T-helper 9 cell (primary cell): Measurements from ENCODE around the gene MTG2.

Experiments used
- DNase-seq: peaks from one replicate; pipeline ENCODE4 v3.0.0-alpha.2; 2020

Gene MTG2

DNA sequence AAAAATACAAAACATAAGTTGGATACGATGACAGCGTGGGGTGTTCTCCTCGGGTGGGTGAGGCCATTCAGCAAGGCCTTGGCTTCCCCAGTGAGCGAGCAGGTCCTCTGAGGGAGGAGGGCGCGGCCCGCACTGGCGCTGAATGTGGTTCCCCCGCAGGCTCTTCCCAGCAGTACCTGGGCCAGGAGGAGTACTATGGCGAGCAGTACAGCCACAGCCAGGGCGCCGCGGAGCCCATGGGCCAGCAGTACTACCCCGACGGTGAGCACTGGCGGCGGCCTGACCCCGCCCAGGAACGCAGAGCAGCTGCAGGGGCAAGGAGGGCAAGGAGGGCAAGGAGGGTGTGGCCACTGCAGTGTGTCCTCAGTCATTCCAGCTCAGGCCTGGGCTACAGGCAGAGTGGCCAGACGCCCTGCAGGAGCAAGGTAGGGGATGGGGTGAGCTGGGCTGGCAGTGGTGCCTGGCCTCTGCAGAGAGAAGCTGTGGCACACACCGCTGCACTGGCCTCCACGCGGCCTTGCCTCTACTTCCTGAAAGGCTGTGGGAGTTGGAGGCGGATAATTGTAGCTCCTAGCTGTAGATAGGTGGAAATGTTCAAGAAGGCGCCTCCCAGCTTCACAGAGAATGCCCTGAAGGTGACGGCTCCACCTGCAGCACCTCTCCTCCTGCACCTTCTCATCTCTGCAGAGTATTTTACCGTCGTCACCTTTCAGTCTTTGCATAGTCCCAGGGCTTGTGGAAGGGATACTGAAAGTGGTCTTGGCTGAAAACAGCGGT, 18.7 kb upstream of the MTG2 start:
- no peak for DNase-seq

DNA sequence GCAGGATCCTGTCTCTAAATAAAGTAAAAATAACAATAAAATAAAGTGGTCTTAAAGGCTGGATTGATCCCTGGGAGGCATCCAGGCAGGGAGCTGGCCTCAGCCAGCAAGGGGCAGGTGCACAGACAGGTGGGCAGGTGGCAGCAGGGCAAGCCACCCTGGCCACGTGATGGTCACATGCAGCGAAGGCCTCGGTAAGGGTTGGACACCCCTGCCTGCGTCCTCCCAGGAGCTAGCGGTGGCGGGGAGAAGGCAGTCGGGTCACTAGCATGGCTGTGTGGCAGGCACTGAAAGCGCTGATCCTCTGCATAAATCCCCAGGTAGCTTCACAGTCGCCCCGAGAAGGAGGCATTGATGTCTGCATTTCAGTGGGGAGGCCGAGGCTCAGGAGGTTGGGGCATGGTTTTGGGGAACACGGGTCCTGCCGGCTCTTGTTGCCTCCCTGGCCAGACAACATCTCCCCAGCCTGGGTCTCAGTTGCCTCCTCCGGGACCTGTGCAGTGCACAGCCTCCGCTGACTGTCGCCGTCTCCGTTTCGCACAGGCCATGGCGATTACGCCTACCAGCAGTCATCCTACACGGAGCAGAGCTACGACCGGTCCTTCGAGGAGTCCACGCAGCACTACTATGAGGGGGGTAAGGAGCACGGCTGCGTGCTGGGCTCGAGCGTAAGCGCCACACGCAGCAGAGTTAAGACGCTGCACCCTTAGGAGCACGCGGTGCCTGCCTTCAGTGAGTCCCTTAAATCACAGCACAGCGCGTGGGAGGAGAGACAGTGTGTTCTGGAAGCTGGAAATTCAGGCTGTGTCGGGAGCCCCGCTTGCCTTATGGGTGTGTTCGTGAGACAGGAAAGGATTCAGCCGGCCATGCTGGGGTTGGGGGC, 17.7 kb upstream of the MTG2 start:
- DNase-seq = no peak

DNA sequence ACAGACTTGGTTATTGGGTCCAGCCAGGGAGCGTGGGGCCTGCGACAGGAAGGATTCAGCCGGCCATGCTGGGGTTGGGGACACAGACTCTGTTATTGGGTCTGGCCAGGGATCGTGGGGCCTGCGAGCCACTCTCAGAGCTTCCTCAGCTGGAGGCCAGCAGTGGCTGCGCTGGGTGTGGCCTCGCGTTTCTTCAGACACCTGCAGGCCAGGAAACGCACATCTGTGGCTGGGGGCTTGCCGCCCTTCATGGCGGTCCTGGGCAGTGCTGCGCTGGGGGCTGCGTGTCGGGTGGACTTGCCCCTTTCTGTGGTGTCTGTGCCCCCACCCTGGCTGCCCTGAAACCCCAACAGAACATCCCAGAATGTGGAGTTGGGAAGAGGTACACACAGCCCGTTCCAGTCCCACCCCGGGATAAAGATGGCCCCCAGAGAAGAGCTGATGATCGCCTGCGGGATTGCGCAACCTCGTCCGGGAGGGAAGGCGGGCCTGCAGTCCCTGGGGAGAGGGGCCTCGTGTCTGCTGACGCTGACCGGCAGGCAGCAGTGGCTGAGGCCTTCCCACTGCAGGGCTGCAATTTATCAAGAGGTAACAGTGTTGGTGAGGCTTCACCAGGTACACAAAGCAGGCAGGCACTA, 16.9 kb upstream of the MTG2 start:
- DNase-seq = no peak

DNA sequence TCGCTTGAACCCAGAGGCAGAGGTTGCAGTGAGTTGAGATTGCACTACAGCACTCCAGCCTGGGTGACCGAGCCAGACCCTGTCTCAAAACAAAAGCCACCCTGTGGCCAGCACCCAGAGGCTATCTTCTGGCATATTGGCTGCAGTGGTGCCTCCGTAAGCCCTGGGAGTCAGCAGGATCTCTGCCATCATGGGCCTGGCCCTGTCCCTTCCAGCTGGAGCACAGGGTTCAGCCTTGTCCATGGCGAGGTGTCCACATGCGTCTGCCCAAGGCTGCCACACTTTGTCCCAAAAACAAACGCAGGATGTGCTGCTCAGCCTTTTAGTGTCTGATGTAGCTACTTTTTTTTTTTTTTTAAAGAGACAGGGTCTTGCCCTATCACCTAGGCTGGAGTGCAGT, 15.4 kb upstream of the MTG2 start:
- DNase-seq = no peak

DNA sequence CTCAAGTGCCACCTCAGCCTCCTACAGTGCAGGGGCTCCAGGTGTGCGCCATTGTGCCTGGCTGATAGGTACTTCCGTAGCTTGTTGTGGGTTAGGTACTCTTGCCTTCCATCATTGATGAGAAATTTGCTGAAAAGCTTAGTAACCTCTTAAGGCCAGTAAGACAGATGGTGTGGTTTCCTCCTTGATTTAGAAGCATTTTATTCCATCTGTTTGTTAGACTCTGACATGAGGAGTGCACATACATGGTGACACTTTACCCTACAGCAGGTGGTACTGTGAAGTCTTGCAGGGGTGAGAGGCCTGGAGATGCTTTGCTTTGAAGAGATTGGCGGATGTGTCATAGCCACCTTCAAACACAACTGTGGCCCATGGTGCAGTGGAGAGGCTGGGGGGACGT, 14.8 kb upstream of the MTG2 start:
- no peak for DNase-seq

DNA sequence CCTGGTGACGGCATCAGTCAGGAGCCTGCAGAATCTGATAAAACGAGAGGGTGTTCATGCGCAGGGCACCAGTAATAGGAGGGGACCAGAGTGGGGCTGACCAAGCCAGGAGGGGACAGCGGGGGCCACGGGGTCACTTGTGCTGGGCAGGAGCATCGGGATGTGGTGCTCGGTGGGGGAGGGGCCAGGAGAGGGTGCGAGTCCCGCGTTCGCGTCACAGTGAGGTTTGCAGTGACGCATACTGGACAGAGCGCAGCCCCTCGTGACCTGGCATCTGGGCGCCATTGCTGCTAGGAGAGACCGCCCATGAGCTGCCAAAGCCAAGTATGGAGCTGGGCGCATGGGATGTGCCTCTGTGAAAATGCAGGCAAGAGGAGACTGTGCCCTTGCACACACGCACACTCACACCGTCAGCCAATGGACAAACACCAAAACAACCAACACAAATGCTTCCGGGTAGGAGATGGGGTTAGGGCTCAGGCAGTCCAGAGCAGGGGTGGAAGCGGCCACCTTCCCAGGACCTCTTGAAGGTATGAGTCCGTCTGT, 13.9 kb upstream of the MTG2 start:
- DNase-seq = no peak

DNA sequence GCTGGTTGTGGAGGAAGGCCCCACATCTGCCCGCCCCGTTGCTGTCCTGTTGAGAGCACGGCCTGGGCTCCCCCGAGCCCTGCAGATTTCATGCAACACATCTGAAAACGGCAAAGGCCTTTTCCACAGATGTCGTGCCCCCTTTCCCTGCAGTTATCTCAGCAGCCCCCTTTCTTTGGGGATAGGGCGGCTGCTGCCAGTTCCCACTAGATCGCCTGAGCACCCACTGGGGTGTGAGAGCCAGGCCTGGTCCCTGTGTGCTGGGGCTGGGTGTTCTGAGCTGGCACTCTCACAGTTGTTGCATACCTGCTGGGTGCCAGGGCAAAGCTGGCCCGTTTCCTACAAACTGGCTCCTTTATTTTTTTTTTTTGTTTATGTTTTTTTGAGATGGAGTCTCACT, 12.3 kb upstream of the MTG2 start:
- no peak for DNase-seq

DNA sequence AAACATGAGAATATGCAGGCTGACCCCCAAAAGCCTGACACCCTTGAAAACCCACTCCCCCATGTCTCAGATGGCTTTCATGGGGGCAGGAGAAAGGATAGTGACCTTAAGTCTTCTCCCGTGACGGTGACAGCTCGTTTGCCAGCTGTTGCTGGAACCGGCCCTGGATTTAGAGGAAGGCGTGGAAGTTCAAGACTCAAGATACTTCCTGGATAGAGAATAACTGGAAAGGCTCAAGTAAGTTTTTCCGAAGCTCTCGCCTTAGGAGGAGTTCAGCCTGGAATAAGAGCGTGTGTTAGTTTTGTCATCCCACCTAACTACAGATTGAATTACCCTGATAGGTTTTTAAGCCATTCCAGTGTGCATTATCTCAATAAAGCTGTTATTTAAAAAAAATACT, 11.6 kb upstream of the MTG2 start:
- DNase-seq = no peak

DNA sequence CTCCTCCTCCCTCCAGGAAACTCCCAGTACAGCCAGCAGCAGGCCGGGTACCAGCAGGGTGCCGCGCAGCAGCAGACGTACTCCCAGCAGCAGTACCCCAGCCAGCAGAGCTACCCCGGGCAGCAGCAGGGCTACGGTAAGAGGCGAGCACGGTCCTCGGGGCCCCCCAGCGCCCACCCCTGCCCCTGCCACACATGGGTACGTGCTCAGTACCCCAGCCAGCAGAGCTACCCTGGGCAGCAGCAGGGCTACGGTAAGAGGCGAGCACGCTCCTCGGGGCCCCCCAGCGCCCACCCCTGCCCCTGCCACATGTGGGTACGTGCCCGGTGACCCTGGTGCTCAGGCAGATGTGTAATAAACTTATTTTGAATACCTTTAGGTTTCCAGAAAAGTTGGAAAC, 10.2 kb upstream of the MTG2 start:
- DNase-seq = no peak

DNA sequence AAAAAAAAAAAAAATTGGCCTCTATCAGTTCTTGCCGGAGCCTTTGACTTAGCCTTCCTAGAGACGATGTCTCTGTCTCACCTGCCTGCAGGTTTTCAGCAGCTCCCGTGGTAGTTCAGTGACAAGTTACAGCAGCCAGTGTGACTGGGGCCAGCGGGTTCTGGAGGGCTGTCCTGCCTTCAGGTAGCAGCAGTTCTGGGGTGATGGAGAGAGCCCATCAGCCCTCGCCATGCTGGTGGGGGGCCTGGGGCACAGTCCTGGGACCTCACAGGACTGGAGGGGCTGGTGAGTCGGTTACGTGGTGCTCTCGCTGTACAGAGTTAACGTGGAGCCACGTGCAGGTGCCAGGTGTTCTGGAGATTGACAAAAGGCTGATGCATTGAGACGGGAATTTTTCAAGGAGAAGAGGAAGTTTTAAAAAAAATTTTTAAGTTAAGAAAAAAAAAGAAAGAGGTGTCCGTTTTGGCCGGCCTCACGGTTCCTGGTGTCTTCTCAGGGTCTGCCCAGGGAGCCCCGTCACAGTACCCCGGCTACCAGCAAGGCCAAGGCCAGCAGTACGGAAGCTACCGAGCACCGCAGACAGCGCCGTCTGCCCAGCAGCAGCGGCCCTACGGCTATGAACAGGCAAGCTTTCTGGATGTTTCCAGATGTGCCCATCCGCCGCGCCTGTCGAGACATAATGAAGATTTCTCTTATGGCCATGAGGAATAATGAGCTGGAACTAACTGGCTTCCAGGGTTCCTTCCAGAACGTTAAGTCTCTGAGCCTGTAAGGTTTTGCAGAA, 8.6 kb upstream of the MTG2 start:
- no peak for DNase-seq

DNA sequence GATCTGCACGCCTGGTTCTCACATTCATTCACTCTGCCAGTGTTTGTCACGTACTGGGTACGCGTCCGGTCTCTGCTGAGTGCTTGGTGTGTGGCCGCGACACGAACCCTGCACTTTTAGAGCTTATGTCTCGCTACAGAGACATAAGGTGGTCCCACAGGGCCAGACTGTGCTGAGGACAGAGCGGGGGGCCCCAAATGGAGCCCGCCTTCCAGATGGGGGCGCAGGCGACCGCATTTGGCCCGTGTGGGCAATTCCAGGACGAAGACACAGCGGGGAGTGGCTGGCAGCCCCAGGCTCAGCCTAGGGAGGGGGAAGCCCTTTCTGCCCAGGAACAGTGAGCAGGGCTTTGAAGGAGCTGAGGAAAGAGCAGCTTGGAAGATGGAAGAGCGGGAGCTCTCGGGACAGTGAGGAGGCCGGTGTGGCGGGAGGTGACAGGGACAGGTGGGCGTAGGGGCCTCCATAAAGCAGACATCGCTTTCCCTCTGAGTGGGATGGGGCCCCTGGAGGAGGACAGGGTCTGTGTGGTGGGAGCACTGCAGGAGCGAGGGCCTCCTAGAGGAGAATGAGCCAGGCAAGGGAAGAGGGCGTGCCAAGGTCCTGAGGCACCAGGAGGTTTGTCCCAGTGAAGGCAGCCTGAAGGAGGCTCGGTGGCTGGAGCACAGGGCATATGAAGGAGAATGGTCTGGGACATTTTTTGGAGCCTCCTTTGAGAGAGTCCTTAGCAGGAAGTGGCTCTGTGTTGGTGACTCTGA, 7.8 kb upstream of the MTG2 start:
- no peak for DNase-seq

DNA sequence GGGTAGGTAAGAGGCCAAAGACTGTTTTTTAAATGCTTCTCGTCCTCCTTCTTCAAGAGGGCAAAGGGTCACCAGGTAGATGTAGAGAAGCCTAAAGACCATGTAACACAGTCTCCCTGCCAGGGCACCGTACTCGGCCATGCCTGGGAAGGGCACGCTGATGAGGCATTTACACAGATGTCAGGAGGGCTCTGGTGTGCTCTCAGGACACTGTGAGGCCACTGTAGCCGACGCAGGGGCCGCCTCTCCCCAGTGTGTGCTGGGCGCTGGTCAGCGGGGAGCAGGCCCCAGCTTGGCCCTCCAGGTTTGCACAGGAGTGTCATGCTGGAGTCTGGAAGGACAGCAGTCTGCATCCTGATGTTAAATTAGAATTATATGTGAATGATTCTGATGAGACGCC, 7.1 kb upstream of the MTG2 start:
- DNase-seq = no peak

DNA sequence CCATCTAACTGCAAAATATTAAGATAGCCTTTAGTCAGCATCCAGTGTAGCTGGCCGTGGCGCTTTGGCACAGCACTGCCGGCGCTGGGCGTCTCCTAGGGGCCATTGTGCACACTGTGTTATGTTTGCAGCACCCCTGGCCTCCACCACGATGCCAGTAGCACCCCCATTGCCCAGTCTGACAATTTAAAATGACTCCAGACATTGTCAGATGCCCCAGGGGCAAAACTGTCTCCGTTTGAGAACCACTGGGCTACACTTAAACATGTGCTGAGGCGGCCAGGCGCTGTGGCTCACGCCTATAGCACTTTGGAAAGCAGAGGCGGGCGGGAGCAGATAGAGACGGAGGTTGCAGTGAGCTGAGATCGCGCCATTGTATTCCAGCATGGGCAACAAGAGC, 6.0 kb upstream of the MTG2 start:
- no peak for DNase-seq

DNA sequence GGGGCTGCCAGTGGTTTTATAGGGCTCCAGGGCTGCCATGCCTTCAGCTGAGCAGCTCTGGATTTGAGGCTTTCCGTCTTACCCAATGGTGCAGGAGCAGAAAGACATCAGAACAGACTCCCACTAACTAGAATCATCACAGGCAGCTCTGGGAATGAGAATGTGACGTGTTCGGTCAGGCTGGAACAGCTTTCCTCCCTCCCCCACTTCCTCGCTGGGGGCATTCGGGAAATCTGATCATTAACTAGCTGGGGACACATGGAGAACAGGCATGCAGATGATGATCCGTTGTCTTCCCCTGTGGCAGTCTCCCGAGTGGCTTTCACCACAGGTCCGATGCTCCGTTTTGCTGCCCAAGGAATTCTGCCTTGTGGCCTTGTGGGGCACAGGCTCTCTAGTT, 5.5 kb upstream of the MTG2 start:
- DNase-seq = no peak

DNA sequence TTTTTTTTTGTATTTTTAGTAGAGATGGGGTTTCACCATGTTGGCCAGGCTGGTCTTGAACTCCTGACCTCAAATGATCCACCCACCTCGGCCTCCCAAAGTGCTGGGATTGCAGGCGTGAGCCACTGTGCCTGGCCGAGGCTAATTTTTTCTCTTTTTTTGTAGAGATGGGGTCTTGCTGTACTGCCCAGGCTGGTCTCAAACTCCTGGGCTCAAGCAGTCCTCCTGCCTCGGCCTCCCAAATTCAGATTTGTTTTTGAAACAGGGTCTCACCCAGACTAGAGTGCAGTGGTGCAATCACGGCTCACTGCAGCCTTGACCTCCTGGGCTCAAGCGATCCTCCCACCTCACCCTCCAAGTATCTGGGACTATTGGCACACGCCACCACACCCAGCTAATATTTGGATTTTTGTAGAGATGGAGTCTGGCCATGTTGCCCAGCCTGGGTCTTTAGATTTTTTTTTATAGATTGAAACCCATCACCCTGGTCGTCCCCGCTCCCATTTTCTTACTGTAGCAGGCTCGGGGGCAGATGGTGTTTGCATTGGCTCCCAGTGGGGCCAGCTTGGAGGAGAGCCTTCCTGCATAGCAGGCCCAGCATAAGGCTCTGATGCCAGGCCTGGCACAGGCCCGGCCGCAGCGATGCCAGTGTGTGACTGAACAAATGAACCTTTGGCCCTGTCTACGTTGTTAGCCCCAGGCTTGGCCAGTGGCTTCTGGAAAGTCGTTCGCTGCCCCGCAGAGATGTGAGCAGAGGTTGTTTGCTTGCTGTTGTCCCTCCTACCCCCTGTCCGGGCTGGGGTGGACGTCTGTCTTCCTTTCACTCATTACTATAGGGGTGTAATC, 4.3 kb upstream of the MTG2 start:
- no peak for DNase-seq

DNA sequence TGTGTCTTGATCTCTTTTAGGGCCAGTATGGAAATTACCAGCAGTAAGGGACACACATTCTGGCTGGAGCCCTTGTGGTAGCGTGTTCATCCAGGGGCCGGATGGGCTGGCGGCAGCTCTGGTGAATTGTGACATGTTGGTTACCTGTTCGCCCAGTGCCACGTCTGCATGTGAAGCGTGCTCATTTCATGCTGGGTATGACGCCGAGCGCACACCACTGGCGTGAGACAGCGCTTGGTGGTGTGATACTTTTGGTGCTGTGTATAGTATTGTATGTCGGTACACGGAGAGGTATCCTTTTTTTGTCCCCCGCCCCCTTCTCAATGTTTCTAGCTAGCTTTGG, 3.7 kb upstream of the MTG2 start:
- no peak for DNase-seq

DNA sequence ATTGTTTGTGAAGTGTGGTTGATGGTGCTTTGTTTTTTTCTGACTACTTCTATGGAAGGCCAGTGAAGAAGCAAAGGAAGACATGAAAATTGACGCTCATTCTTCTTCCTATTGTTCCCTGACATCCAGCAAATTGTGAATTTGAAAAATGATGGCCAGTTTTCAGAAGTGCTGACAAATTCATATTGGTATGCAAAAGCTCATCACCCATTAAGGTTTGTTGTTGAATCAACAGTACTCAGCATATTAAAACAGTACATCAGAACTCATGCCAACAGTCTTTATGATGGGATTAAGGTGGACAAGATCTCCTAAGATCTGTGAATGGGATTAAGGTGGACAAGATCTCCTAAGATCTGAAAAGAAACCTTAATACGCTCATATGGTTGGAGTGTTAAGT, 1.0 kb upstream of the MTG2 start:
- no peak for DNase-seq

DNA sequence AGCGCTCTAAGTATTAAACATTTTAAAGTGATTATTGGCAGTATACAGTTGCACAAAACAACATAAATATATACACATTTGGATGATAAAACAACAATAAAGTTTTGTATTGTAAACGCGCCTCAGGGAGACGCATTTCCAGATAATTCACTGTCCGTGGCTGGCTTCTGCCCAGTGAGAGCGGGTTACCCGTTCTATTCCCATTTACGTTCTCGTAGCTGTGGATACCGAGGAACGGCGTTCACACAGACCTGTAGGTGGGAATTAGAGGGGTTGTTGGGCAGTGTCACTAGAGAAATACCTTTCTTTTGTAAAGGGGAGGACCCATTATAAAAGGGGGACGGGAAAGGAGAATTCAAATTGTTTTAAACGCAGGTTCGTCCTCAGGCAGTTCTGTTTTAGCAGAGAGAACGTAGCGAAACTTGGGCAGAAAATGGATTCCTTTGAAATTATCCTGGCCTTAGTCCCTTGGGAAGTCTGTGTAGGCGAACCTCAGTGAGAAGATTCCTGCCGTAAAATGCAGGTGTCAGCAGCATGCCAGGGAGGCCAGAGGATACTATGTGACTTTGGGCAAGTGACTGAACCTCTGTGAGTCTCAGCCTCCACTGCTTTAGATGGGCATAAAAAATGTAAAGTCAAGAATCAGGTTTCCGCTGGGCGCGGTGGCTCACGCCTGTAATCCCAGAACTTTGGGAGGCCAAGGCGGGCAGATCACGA, 756 bp downstream of the MTG2 start:
- DNase-seq = no peak

DNA sequence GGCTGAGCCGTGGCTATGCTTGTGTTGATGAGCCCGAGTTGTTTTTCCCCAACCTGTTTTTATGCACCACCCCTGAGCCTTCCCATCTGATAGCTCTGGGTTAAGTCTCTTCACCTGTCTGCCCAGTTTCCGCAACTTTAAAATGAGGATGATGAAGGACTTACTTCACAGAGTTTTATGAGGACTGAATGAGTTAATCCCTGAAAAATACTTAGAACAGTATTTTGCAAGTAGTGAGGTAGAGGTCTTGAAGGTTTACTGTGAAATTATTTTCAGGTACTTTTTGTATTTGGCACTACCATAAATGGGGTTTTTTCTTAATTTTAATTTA, 3.2 kb downstream of the MTG2 start:
- DNase-seq = no peak
